Tibial nerve (tissue), 4 donors: ENCODE measurements around the gene POPDC2. TPM values are rescaled to one million over a fixed set of nuclear protein-coding genes. Genes with fewer than 3 reads are reported as not detected.

Source experiments
- DNase-seq, 2 donors: peaks; one replicate each; pipeline ENCODE4 v3.0.0-alpha.2; 2019; ENCODE audit warnings: low spot score in 2 of 2
- H3K27ac ChIP-seq, 4 donors: fragments of 200-600 bp; sonication (generic) in 3 of 4; one replicate each; pipeline ENCODE4 v1.5.1; 2017 to 2019; ENCODE audit warnings: mild to moderate bottlenecking in 1 of 4
- H3K27me3 ChIP-seq, 2 donors: fragments of 200-600 bp; sonication (generic) in 1 of 2; one replicate each; pipeline versions ENCODE4 v1.5.1 to v1.6.0; 2017 to 2019
- H3K36me3 ChIP-seq, 3 donors: fragments of 200-600 bp; sonication (generic); one replicate each; pipeline ENCODE4 v1.5.1; 2018 to 2019
- H3K4me1 ChIP-seq, 4 donors: fragments of 200-600 bp; sonication (generic) in 3 of 4; one replicate each; pipeline ENCODE4 v1.5.1; 2017 to 2019
- H3K4me3 ChIP-seq, 4 donors: fragments of 200-600 bp; sonication (generic) in 3 of 4; one replicate each; pipeline ENCODE4 v1.5.1; 2017 to 2019; ENCODE audit warnings: mild to moderate bottlenecking in 1 of 4, moderate library complexity in 1 of 4
- H3K9me3 ChIP-seq, 4 donors: fragments of 200-600 bp; sonication (generic) in 3 of 4; one replicate each; pipeline ENCODE4 v1.5.1; 2017 to 2019
- EP300 ChIP-seq, 2 donors: sonication (generic); formaldehyde crosslinking; IDR thresholded peaks; one replicate each; pipeline ENCODE4 v1.6.1; 2017; ENCODE audit warnings: antibody characterized with exemption in 2 of 2, mild to moderate bottlenecking in 1 of 2
- POLR2A ChIP-seq, 2 donors: fragments of 450-650 bp; IDR thresholded peaks; one replicate each; pipeline ENCODE4 v1.6.1; 2017; ENCODE audit warnings: antibody characterized with exemption in 2 of 2, mild to moderate bottlenecking in 2 of 2, moderate library complexity in 2 of 2
- WGBS, 2 donors: methylation state at CpG; one replicate each; pipeline ENCODE4 v1.1.5; 2018; 5-methylcytosine and 5-hydroxymethylcytosine counted together
- total RNA-seq, 4 donors: library from RNA; depleted of rRNA; stranded (reverse); fragments of >200 nt; gene quantifications; one replicate each; pipeline ENCODE4 v1.1.0, GENCODE V29; 2016
- TF ChIP-seq, protein P1 (sequence below), 5 experiments: fragments of 200-600 bp in 3 of 5; fragments of 450-650 bp in 2 of 5; sonication (generic) in 3 of 5; IDR thresholded peaks; one replicate each; pipeline ENCODE4 v1.5.1; 2016 to 2019; ENCODE audit warnings: antibody characterized with exemption in 5 of 5, mild to moderate bottlenecking in 3 of 5, moderate library complexity in 2 of 5

The POPDC2 gene
- total RNA-seq, 4 donors from 2014 or later = 0.90 to 3.3 (median 2.5) TPM

DNA sequence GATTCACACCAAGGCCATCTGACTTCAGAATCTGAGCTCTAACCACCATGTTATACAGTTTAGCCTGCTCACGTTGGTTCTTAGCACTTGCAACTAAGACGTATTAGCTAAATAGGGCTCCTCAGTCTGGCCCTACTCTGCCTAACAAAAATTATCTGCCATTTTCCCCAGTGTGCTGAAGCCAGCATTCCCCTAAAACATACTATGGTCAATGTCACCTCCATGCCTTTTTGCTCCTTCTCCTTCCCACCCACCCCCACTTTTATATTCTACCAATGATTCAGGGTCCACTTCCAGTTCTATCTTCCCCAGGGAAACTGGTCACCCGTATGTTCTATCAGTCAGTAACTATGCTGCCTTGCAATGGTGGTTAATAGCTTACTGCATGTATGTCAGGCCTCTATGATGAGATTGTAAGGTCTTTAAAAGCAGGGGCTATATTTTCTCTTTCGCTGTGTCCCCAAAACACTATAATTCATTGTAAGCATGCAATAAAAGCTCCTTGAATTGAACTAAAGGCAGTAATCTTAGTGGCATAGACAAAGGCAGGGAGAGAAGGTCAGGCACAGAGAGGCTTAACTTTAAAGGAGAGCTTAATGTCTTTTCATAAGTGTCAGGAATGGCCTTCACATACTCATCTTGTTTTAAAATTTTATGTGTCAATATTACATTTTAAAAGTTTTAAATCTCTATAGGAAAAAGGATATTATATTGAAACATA lies 23.3 kb downstream of the POPDC2 start:
- no peak for TF ChIP-seq POLR2A (IDR thresholded peaks at IDR 0.05)
- no peak for TF ChIP-seq EP300 (IDR thresholded peaks at IDR 0.05)
- TF ChIP-seq, protein P1, sequence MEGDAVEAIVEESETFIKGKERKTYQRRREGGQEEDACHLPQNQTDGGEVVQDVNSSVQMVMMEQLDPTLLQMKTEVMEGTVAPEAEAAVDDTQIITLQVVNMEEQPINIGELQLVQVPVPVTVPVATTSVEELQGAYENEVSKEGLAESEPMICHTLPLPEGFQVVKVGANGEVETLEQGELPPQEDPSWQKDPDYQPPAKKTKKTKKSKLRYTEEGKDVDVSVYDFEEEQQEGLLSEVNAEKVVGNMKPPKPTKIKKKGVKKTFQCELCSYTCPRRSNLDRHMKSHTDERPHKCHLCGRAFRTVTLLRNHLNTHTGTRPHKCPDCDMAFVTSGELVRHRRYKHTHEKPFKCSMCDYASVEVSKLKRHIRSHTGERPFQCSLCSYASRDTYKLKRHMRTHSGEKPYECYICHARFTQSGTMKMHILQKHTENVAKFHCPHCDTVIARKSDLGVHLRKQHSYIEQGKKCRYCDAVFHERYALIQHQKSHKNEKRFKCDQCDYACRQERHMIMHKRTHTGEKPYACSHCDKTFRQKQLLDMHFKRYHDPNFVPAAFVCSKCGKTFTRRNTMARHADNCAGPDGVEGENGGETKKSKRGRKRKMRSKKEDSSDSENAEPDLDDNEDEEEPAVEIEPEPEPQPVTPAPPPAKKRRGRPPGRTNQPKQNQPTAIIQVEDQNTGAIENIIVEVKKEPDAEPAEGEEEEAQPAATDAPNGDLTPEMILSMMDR (IDR thresholded peaks at IDR 0.05) = no peak
- no peak for DNase-seq
- WGBS, 2 donors = 77 to 83% methylated on average over 4 of the region's 4 CpGs
- no peaks in the 10 kb centered on the region for H3K27me3 ChIP-seq
- H3K27ac ChIP-seq = peak overlapping the region; percentile 42 to 87 (median 68)
- no peak overlapping the region for H3K4me3 ChIP-seq
- peaks cover 0 to 11% (median 5%) of the 10 kb centered on the region in 4 donors for H3K4me1 ChIP-seq
- peaks cover 0 to 11% (median 0%) of the 10 kb centered on the region in 3 donors for H3K36me3 ChIP-seq
- no peaks in the 10 kb centered on the region for H3K9me3 ChIP-seq

DNA sequence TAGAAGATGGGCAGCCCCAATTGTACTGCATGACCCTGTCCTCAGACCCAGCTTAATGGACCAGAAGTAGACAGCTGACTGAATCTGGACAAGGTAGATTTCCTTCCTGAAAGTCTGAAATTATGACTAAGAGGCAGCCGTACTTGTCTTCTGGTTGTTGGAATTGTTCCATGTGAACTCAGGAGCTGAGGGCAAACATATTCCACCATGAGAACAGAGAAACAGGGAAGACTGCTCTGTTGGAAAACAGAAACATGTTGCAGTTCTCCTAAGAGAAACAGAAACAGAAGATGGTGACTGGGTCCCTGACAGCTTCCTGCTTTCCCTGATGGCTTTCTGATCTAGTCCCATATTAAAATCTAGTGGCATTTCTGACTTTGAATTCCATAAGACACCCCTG lies 24.1 kb downstream of the POPDC2 start:
- H3K27ac ChIP-seq = peak overlapping the region in 1 of 4 donors; percentile 48
- 41 to 50% methylated on average over 1 of the region's 1 CpG for WGBS, 2 donors

DNA sequence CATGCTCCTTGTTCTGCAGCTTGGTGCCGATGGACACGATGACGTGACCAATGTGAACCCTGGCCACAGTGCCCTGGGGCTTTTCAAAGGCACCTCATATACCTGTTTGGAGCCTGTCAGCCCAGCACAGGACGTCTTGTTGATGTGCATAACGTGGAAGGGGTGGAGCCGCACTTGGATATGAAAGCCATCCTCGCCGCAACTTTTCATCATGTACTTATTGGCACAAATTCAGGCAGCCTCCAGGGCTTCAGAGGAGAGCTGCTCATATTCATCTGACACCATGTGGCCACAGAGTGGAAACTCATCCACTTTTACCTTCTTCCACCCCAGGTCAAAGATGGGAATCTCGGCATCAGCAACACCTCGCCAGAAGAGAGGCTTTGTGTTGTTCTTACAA lies 24.7 kb downstream of the POPDC2 start:
- TF ChIP-seq EP300 (IDR thresholded peaks at IDR 0.05) (no peak), POLR2A (IDR thresholded peaks at IDR 0.05) (no peak)
- TF ChIP-seq, protein P1 (IDR thresholded peaks at IDR 0.05) = no peak
- Histone ChIP-seq H3K9me3 (no peaks in the 10 kb centered on the region), H3K4me1 (peaks cover 0 to 11% (median 6%) of the 10 kb centered on the region in 4 donors), H3K36me3 (no peaks in the 10 kb centered on the region), H3K27ac (peak overlapping the region in 1 of 4 donors; percentile 48), H3K27me3 (no peaks in the 10 kb centered on the region), H3K4me3 (no peak overlapping the region)
- DNase-seq = no peak
- WGBS, 2 donors = 82 to 83% methylated on average over 9 to 10 of the region's 10 CpGs

More for the DNA sequence above, 24.1 kb downstream of the POPDC2 start:
- H3K27me3 ChIP-seq = no peaks in the 10 kb centered on the region
- TF ChIP-seq EP300 (IDR thresholded peaks at IDR 0.05) = no peak
- TF ChIP-seq, protein P1 (IDR thresholded peaks at IDR 0.05) = no peak
- no peak for TF ChIP-seq POLR2A (IDR thresholded peaks at IDR 0.05)
- no peaks in the 10 kb centered on the region for H3K9me3 ChIP-seq
- H3K4me1 ChIP-seq = peaks cover 0 to 11% (median 5%) of the 10 kb centered on the region in 4 donors
- H3K4me3 ChIP-seq = no peak overlapping the region
- peaks cover 0 to 3% (median 0%) of the 10 kb centered on the region in 3 donors for H3K36me3 ChIP-seq
- no peak for DNase-seq

DNA sequence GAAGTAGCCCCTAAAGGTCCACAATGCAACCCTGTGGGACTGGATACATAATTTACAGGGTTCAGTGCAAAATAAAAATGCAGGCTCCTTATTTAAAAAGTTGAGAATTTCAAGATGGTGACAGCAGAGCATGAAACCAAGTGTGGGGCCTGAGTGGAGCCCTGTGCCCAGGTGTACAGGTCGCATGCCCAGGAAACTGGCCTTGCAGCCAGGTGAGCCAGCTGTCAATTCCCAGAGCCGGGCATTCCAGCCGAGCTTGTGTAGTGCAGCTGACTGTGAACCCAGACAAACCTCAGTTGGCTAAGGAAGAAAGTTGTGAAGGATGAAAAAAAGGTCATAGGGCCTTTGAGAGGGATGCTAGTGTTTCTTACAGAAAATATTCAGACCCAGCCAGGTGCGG lies 27.6 kb downstream of the POPDC2 start:
- no peak overlapping the region for H3K27ac ChIP-seq
- H3K27me3 ChIP-seq = no peaks in the 10 kb centered on the region
- TF ChIP-seq EP300 (IDR thresholded peaks at IDR 0.05) = no peak
- TF ChIP-seq POLR2A (IDR thresholded peaks at IDR 0.05) = no peak
- TF ChIP-seq, protein P1 (IDR thresholded peaks at IDR 0.05) = no peak
- no peak for DNase-seq
- peaks cover 0 to 30% (median 19%) of the 10 kb centered on the region in 4 donors for H3K4me1 ChIP-seq
- WGBS, 2 donors = 85 to 89% methylated on average over 4 of the region's 4 CpGs
- no peaks in the 10 kb centered on the region for H3K9me3 ChIP-seq
- no peak overlapping the region for H3K4me3 ChIP-seq
- H3K36me3 ChIP-seq = no peaks in the 10 kb centered on the region

DNA sequence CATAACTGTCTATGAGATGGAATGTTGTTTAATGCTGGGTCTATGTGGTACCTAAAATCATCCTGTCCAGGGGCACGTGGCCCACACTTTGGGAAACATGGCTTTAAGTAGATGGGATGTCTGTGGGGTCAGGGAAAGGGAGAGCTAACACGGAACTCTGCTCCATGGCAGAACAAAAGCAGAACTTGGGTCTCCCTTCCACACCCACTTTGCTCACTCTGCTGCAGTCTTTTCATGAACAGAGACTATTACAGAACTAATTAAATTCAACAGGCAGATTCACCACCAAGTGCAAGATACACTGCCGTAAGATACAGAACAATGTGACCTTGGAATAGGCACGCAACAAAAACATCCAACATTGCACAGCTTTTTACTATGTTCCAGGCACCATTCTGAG lies 28.2 kb downstream of the POPDC2 start:
- H3K9me3 ChIP-seq = no peaks in the 10 kb centered on the region
- H3K4me3 ChIP-seq = no peak overlapping the region
- H3K27ac ChIP-seq = no peak overlapping the region
- H3K4me1 ChIP-seq = peaks cover 0 to 33% (median 21%) of the 10 kb centered on the region in 4 donors
- TF ChIP-seq EP300 (IDR thresholded peaks at IDR 0.05) = no peak
- TF ChIP-seq, protein P1 (IDR thresholded peaks at IDR 0.05) = no peak
- no peak for TF ChIP-seq POLR2A (IDR thresholded peaks at IDR 0.05)
- WGBS, 2 donors = 71 to 81% methylated on average over 4 of the region's 4 CpGs
- H3K36me3 ChIP-seq = no peaks in the 10 kb centered on the region
- no peak for DNase-seq
- no peaks in the 10 kb centered on the region for H3K27me3 ChIP-seq
